ENCODE results near the gene APOBEC3G.
"Not testable (repeated sequence)": the region's sequence is repeated elsewhere in the genome, so short reads cannot be mapped to it uniquely, and the experiment has no call there.

DNA sequence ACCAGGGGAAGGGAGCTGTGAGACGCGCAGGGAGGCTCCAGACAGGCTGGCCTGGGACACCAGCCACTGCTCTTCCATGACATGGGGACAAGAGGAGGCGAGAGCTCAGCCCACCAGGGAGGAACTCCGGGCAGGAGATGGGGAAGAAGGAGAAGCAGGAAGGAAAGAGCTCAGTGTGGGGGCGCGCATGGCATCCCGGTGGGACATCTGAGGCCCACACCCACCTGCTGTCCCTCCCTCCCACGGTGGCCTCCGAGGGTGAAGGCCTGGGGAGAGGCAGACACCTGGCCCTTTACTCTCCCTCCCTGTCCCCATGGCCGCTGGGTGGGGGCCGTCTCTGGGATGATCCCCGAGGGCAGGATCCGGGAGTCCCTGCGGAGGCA is 36.9 kb upstream of the APOBEC3G start:
- TF ChIP-seq NFRKB (IDR thresholded peaks at IDR 0.05); ELF4 (IDR thresholded peaks at IDR 0.05); FOXM1 (IDR thresholded peaks at IDR 0.05; ENCODE audit: borderline replicate concordance); SUZ12 (IDR thresholded peaks at IDR 0.05); TARDBP (IDR thresholded peaks at IDR 0.05): not testable (repeated sequence)

Data from HEK293T (cell line).